ENCODE data around the gene LRFN2.

Gene LRFN2

DNA sequence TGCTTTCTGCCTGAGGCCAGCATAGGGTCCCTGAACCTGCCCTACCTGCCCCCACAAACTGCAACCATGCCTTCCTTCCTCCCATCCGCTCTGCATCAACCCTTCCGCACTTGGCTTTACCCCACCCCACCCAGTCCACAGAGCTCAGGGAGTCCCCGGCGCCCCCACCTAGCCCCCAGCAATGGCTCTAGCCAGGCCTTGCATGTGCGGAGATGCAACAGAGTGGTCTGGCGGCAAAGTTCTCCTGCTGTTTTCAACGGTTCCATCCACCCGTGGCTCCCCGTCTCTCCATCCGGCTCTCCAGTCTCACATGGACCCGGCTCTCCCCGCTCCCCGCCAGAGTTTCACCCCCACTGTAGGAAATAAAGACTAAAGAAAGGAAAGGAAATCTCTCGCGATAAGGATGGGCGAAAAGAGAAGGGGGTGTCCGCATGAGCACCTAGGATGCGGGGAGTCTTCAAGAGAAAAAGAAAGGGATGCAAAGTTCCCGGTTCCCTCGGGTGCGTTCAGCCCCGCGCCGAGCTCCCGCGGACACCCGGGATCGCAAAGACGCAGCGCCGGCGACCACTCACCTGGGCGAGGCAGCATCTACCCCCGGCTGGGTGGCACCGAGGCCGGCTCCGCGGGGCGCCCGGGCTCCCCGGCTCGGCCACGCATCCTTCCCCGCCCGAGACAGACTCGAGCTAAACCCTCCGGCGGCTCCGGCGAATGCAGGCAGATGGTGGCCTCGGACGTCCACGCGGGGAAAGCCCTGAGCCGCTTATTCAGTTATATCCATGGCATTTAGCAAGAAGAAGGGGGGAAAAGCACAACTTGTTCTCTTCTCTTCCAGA, 579 bp downstream of the LRFN2 start:
- Histone ChIP-seq H3K9ac (ENCODE audit: low read depth, low read length) (no peak overlapping the region), H3K9me3 (ENCODE audit: insufficient read depth, low read depth, low read length) (no peaks in the 10 kb centered on the region), H3K4me1 (ENCODE audit: insufficient read depth, low read length) (peaks cover 21% of the 10 kb centered on the region), H3K27ac (ENCODE audit: low read depth, low read length) (no peak overlapping the region), H3K4me3 (ENCODE audit: low read length) (peak overlapping the region; percentile 75), H3K36me3 (ENCODE audit: insufficient read depth, low read length) (no peaks in the 10 kb centered on the region), H3K27me3 (ENCODE audit: insufficient read depth, low read length) (peaks cover 48% of the 10 kb centered on the region)
- 5% methylated on average over 53 of the region's 55 CpGs for WGBS

DNA sequence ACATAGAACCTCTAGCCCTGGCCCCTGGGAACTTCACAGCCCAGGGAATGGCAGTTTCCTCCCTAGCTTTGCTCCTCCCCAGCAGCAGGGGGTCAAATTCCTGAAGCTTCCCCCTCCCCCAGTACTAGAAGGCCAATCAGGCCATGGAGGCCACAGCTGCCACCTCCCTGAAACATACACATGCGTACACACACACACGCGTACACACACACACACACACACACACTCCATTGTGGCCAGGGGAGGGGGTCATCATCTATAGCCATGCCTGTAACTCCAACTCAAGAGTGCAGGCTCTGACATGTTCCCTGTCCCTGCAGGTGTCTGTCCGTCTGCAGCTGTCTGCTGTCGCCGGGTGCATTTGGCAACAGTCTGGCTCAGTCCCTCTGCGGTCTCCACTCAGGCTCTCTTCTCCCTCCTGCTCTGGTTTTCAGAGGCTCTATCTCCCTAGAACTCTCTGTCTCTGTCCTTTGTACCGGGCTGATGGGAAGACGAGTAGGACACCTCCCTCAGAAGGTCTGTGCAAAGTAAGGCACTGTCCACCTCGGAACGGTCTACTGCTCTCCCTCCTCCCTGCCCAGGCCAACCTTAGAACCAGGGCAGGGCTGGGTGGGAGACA, 1.4 kb downstream of the LRFN2 start:
- no peaks in the 10 kb centered on the region for H3K9me3 ChIP-seq (ENCODE audit: insufficient read depth, low read depth, low read length)
- no peak overlapping the region for H3K9ac ChIP-seq (ENCODE audit: low read depth, low read length)
- peaks cover 21% of the 10 kb centered on the region for H3K4me1 ChIP-seq (ENCODE audit: insufficient read depth, low read length)
- peak overlapping the region; percentile 75 for H3K4me3 ChIP-seq (ENCODE audit: low read length)
- no peaks in the 10 kb centered on the region for H3K36me3 ChIP-seq (ENCODE audit: insufficient read depth, low read length)
- no peak overlapping the region for H3K27ac ChIP-seq (ENCODE audit: low read depth, low read length)
- peaks cover 48% of the 10 kb centered on the region for H3K27me3 ChIP-seq (ENCODE audit: insufficient read depth, low read length)
- 18% methylated on average over 11 of the region's 11 CpGs for WGBS

DNA sequence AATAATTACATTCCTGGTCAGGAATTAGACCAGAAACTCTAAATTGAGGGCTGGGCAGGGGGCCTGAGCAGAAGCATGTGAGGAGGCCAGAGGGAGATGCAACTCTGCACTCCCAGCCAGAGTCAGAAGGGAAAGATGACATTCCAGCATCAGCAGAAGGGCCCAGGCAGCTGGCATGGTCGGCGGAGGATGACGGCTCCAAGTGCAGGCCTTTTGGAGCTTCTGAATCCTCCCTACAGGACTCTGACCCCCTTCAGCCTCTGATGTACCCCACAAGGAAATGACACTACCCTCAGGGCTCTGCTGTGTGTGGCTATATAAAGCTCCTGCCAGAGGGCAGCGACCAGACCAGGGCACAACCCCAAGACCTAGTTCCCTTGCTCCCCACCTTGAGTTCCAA, 1.9 kb downstream of the LRFN2 start:
- Histone ChIP-seq H3K9ac (ENCODE audit: low read depth, low read length) (no peak overlapping the region), H3K27ac (ENCODE audit: low read depth, low read length) (no peak overlapping the region), H3K36me3 (ENCODE audit: insufficient read depth, low read length) (no peaks in the 10 kb centered on the region), H3K4me1 (ENCODE audit: insufficient read depth, low read length) (peaks cover 21% of the 10 kb centered on the region), H3K9me3 (ENCODE audit: insufficient read depth, low read depth, low read length) (no peaks in the 10 kb centered on the region), H3K4me3 (ENCODE audit: low read length) (no peak overlapping the region), H3K27me3 (ENCODE audit: insufficient read depth, low read length) (peaks cover 45% of the 10 kb centered on the region)
- 36% methylated on average over 4 of the region's 4 CpGs for WGBS

DNA sequence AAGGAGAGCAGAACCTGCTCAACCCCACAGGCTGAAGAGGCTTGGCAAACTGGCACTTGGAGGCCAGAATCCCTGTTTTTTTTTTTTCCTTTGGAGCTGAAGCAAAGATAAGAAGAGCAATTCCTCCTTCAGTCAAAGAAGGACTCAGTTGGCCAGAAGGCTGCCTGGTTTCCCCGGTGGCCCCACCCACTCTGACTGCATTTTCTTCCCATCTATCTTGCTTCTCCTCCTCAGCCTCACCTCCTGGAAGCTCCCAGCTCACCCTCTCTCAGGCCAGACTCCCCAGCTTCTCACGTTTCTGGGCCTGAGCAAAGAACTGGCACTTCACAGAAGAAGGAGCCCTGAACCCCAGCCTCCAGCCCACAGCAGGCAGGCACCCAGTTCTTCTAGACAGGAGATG, 2.4 kb downstream of the LRFN2 start:
- H3K9ac ChIP-seq (ENCODE audit: low read depth, low read length), result no peak overlapping the region
- H3K9me3 ChIP-seq (ENCODE audit: insufficient read depth, low read depth, low read length), result no peaks in the 10 kb centered on the region
- no peak overlapping the region for H3K4me3 ChIP-seq (ENCODE audit: low read length)
- H3K27me3 ChIP-seq (ENCODE audit: insufficient read depth, low read length), result peaks cover 45% of the 10 kb centered on the region
- WGBS, result 48% methylated on average over 2 of the region's 2 CpGs
- H3K27ac ChIP-seq (ENCODE audit: low read depth, low read length), result no peak overlapping the region
- H3K36me3 ChIP-seq (ENCODE audit: insufficient read depth, low read length), result no peaks in the 10 kb centered on the region
- peaks cover 21% of the 10 kb centered on the region for H3K4me1 ChIP-seq (ENCODE audit: insufficient read depth, low read length)

DNA sequence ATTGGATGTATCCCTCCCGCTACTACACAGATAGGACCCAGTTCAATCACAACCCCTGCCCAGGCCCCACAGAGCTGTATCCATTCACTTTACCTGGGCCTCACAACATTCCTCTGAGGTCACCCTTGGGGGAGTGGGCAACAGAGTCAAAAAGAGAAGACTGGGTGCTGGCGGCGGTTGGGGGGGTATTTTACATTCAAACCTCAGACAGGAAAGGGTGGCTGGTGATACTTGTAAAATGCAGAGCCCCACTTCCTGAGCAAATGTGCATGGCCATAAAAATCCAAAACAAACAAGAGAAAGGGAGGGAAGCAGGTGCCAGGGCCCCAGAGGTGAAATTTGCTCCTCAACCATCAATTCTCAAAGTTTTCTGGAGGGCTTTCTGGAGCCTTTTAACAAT, 3.5 kb downstream of the LRFN2 start:
- H3K36me3 ChIP-seq (ENCODE audit: insufficient read depth, low read length), result no peaks in the 10 kb centered on the region
- H3K4me3 ChIP-seq (ENCODE audit: low read length), result no peak overlapping the region
- no peak overlapping the region for H3K27ac ChIP-seq (ENCODE audit: low read depth, low read length)
- no peak overlapping the region for H3K9ac ChIP-seq (ENCODE audit: low read depth, low read length)
- H3K9me3 ChIP-seq (ENCODE audit: insufficient read depth, low read depth, low read length), result no peaks in the 10 kb centered on the region
- 68% methylated on average over 3 of the region's 3 CpGs for WGBS
- H3K4me1 ChIP-seq (ENCODE audit: insufficient read depth, low read length), result peaks cover 21% of the 10 kb centered on the region
- H3K27me3 ChIP-seq (ENCODE audit: insufficient read depth, low read length), result peaks cover 40% of the 10 kb centered on the region

DNA sequence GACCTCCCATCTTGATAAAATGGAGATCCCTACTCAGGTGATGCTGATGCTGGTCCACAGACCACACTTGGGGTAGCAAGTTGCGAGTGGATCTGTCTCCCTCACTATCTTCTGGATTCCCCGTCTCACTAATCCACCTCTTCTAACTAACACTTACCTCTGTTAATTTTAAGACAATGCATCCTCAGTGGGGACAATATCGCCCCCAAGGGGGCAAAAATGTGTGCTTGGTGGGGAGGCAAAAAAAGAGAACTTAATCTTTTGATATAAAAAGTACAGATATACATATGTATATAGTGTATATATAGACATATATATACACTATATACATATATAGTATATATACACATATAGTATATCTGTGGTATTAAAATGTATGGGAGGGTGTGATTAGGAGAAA, 4.3 kb downstream of the LRFN2 start:
- H3K9me3 ChIP-seq (ENCODE audit: insufficient read depth, low read depth, low read length), result no peaks in the 10 kb centered on the region
- H3K9ac ChIP-seq (ENCODE audit: low read depth, low read length), result no peak overlapping the region
- peaks cover 21% of the 10 kb centered on the region for H3K4me1 ChIP-seq (ENCODE audit: insufficient read depth, low read length)
- no peak overlapping the region for H3K27ac ChIP-seq (ENCODE audit: low read depth, low read length)
- no peak overlapping the region for H3K4me3 ChIP-seq (ENCODE audit: low read length)
- no peaks in the 10 kb centered on the region for H3K36me3 ChIP-seq (ENCODE audit: insufficient read depth, low read length)
- 97% methylated on average over 2 of the region's 3 CpGs for WGBS
- H3K27me3 ChIP-seq (ENCODE audit: insufficient read depth, low read length), result peaks cover 32% of the 10 kb centered on the region

DNA sequence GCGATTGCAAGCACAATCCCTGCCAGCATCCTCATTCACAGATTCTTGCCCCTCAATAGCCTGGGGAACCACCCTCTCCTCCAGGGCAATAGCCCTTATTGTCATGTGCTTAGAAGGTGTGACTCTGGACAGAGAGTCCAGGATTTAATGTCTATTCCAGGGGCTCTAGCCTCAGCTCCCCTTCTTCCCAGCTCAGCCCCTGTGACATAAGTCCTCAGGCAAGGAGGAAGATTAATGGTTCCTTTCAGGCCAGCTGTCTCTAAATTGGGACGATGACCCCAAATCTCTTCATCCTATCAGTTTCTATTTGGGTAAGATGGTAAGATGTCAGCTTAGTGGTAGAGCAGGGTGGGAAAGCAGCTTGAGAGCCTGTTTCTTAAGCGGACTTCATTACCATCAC, 8.1 kb downstream of the LRFN2 start:
- Histone ChIP-seq H3K27ac (ENCODE audit: low read depth, low read length) (no peak overlapping the region), H3K9ac (ENCODE audit: low read depth, low read length) (no peak overlapping the region), H3K27me3 (ENCODE audit: insufficient read depth, low read length) (no peaks in the 10 kb centered on the region), H3K9me3 (ENCODE audit: insufficient read depth, low read depth, low read length) (no peaks in the 10 kb centered on the region), H3K36me3 (ENCODE audit: insufficient read depth, low read length) (no peaks in the 10 kb centered on the region), H3K4me3 (ENCODE audit: low read length) (no peak overlapping the region), H3K4me1 (ENCODE audit: insufficient read depth, low read length) (no peaks in the 10 kb centered on the region)
- 87% methylated on average over 2 of the region's 3 CpGs for WGBS

DNA sequence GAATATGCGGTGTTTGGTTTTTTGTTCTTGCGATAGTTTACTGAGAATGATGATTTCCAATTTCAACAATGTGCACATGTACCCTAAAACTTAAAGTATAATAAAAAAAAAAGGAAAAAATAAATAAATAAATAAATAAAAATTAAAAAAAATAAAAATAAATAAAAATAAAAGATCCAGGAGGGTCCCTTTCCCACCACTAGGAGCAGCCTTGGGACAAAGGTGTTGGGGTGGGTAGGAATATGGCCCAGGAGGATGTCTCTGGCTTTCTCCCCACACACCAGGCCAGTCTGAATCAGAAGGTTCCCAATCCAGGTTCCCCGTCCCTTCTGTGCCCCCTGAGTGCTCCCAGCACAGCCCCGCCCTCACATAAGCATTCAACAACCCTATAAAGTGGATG, 9.5 kb downstream of the LRFN2 start:
- no peak overlapping the region for H3K27ac ChIP-seq (ENCODE audit: low read depth, low read length)
- no peaks in the 10 kb centered on the region for H3K9me3 ChIP-seq (ENCODE audit: insufficient read depth, low read depth, low read length)
- H3K4me3 ChIP-seq (ENCODE audit: low read length), result no peak overlapping the region
- 90% methylated on average over 2 of the region's 4 CpGs for WGBS
- H3K4me1 ChIP-seq (ENCODE audit: insufficient read depth, low read length), result no peaks in the 10 kb centered on the region
- no peak overlapping the region for H3K9ac ChIP-seq (ENCODE audit: low read depth, low read length)
- H3K36me3 ChIP-seq (ENCODE audit: insufficient read depth, low read length), result no peaks in the 10 kb centered on the region
- H3K27me3 ChIP-seq (ENCODE audit: insufficient read depth, low read length), result no peaks in the 10 kb centered on the region

DNA sequence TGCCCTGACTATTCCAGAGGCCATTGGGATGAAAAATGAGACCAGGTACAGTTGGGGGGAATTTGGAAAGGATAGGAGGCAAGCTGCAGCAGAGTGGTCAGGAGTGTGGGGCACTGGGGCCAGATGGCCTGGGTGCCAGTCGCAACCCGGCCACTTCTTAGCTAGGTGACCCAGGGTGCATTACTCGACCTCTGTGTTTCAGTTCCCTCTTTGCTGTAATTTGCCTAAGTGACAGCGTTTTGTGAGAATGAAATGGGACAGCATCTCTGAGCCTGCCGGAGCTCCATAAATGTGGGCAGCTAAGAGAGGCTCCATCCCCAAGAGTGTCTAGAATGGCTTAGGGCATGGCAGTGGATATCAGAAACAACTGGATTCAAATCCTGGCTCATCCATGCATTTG, 13.9 kb downstream of the LRFN2 start:
- Histone ChIP-seq H3K4me1 (ENCODE audit: insufficient read depth, low read length) (no peaks in the 10 kb centered on the region), H3K9ac (ENCODE audit: low read depth, low read length) (no peak overlapping the region), H3K4me3 (ENCODE audit: low read length) (no peak overlapping the region), H3K27ac (ENCODE audit: low read depth, low read length) (no peak overlapping the region), H3K9me3 (ENCODE audit: insufficient read depth, low read depth, low read length) (no peaks in the 10 kb centered on the region), H3K27me3 (ENCODE audit: insufficient read depth, low read length) (no peaks in the 10 kb centered on the region), H3K36me3 (ENCODE audit: insufficient read depth, low read length) (no peaks in the 10 kb centered on the region)
- 93% methylated on average over 5 of the region's 5 CpGs for WGBS

DNA sequence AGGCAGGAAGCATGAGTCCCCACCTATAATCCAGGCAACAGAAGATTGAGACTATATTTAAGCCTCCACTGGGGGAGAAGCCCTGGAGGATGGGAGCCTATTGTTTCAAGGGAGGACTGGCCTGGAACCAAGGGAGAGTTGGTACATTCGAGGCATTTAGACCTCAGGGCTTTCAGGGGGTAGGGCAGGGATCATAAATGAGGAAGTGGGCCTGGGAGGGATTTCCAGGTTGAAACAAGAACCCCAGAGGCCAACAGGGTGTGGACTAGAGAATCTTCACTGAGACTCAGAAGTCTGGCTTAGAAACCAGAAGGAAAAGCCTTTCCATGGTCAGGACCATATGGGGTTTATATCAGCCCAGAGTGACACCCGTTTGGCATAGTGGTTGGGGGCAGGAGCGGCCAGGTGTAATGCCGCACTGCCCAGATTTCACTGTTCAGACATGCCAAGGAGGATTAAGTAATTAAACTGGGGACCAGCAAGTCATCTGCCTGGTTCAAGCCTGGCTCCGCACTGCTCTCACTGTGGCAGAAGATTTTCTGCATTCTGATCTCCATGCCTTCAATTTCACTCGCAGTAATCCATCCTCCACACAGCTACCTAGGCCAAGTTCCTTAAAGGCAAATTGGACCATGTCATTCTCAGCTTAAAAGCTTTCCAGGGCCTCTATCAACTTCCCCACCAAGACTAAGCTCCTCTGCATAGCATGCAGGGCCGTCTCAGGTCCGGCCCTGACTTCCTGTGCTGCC, 17.8 kb downstream of the LRFN2 start:
- Histone ChIP-seq H3K9ac (ENCODE audit: low read depth, low read length) (no peak overlapping the region), H3K4me3 (ENCODE audit: low read length) (no peak overlapping the region), H3K27me3 (ENCODE audit: insufficient read depth, low read length) (no peaks in the 10 kb centered on the region), H3K4me1 (ENCODE audit: insufficient read depth, low read length) (no peaks in the 10 kb centered on the region), H3K27ac (ENCODE audit: low read depth, low read length) (no peak overlapping the region), H3K36me3 (ENCODE audit: insufficient read depth, low read length) (no peaks in the 10 kb centered on the region), H3K9me3 (ENCODE audit: insufficient read depth, low read depth, low read length) (no peaks in the 10 kb centered on the region)
- WGBS, result 90% methylated on average over 8 of the region's 8 CpGs

DNA sequence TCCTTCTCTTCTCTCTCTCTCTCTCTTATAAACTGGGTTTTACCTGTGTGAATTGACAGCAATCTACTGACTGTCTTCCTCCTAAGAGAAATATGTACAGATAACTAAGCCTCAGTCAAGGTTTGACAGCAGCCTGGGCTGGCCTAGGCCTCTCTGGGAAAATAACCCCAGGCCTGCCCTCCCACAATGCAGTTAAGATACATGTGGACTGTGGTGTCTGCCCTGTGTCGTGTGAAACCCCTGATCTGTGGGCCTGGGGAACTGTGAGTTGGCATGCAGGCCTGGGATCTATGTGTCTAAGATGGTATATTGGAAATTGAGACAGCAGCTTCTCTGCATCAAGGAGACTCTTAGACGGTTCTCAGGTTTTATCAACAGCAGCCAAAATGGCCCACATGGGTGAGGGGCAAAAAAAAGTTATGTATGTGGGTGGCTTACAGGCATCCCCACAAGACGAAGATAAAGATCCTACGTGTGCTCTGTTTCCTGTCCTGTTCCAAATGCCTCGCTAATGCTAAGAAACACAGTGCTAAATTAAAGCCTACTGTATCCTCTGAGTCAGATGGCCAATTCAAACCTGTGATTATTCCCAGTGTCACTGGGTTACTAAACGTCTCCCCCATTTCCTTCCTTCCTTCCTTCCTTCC, 19.0 kb downstream of the LRFN2 start:
- Histone ChIP-seq H3K4me3 (ENCODE audit: low read length) (no peak overlapping the region), H3K27ac (ENCODE audit: low read depth, low read length) (no peak overlapping the region), H3K27me3 (ENCODE audit: insufficient read depth, low read length) (no peaks in the 10 kb centered on the region), H3K4me1 (ENCODE audit: insufficient read depth, low read length) (no peaks in the 10 kb centered on the region; the same call in 1 of the 2 replicates), H3K36me3 (ENCODE audit: insufficient read depth, low read length) (no peaks in the 10 kb centered on the region), H3K9me3 (ENCODE audit: insufficient read depth, low read depth, low read length) (no peaks in the 10 kb centered on the region), H3K9ac (ENCODE audit: low read depth, low read length) (no peak overlapping the region)
- 87% methylated on average over 6 of the region's 6 CpGs for WGBS
